H1 (cell line): ENCODE data around the gene BAX. TPM values are rescaled to one million over a fixed set of nuclear protein-coding genes. Genes with fewer than 3 reads are reported as not detected.
"Not testable (repeated sequence)": the region's sequence is repeated elsewhere in the genome, so short reads cannot be mapped to it uniquely, and the experiment has no call there.

Experiments used
- CTCF ChIA-PET: fragments of 300-600 bp; sonication (Branson Sonifier 250); formaldehyde crosslinking; loops from one replicate; lab custom pipeline; 2021; ENCODE audit not compliant: partially characterized antibody; lab: Charles Lee
- POLR2A ChIA-PET: fragments of 300-600 bp; sonication (Branson Sonifier 250); formaldehyde crosslinking; loops from one replicate; lab custom pipeline; 2021; ENCODE audit warnings: inconsistent platforms; ENCODE audit not compliant: partially characterized antibody; lab: Charles Lee
- DNase-seq, 2 experiments: peaks; one replicate each; pipeline versions ENCODE4 v3.0.0 to v3.0.0-alpha.2; 2010 to 2022; ENCODE audit warnings: low spot score in 2 of 2, low read depth in 1 of 2, mixed read lengths in 1 of 2
- FAIRE-seq: peaks from 2 replicates; lab custom pipeline; 2011; peaks lifted over from hg19 to GRCh38; lab: Jason Lieb, UNC
- H2AFZ ChIP-seq: 2 replicates; pipeline ENCODE4 v1.8.1; 2012; ENCODE audit warnings: low read length, inconsistent platforms
- H2AK5ac ChIP-seq: 2 replicates; pipeline ENCODE4 v1.6.1; 2013; ENCODE audit warnings: low read depth, low read length
- H2BK120ac ChIP-seq: replicated peaks from 2 replicates; pipeline ENCODE3; 2013; ENCODE audit warnings: low read depth, low read length, inconsistent platforms
- H2BK12ac ChIP-seq: 2 replicates; pipeline ENCODE4 v1.6.1; 2013; ENCODE audit warnings: low read depth, low read length
- H2BK15ac ChIP-seq: 2 replicates; pipeline ENCODE4 v1.6.1; 2013; ENCODE audit warnings: low read length
- H2BK20ac ChIP-seq: 2 replicates; pipeline ENCODE4 v1.6.1; 2013; ENCODE audit warnings: low read length
- H2BK5ac ChIP-seq: 2 replicates; pipeline ENCODE4 v1.6.1; 2013; ENCODE audit warnings: low read depth, low read length
- H3K14ac ChIP-seq: 2 replicates; pipeline ENCODE4 v1.6.1; 2013; ENCODE audit warnings: inconsistent platforms; ENCODE audit not compliant: insufficient read length
- H3K18ac ChIP-seq: 2 replicates; pipeline ENCODE4 v1.6.1; 2013; ENCODE audit warnings: low read length; ENCODE audit errors: extremely low read depth
- H3K23ac ChIP-seq: 2 replicates; pipeline ENCODE4 v1.6.1; 2013; ENCODE audit warnings: inconsistent platforms; ENCODE audit not compliant: insufficient read length
- H3K23me2 ChIP-seq: 2 replicates; pipeline ENCODE4 v1.6.1; 2013; ENCODE audit warnings: low read depth, low read length
- H3K27ac ChIP-seq: 2 replicates; pipeline ENCODE4 v1.6.1; 2011; ENCODE audit warnings: low read depth, low read length, inconsistent platforms
- H3K27me3 ChIP-seq, 4 experiments: replicated peaks in 1 of 4; 1 replicate in 1 of 4; 2 replicates in 3 of 4; pipeline versions ENCODE4 v1.6.1 to v1.8.1; 2011 to 2013; ENCODE audit warnings: low read length in 3 of 4, mild to moderate bottlenecking in 3 of 4, inconsistent platforms in 2 of 4, mixed read lengths in 2 of 4, moderate library complexity in 1 of 4; ENCODE audit not compliant: control insufficient read depth in 3 of 4, insufficient read depth in 3 of 4; ENCODE audit errors: extremely low read depth in 1 of 4
- H3K36me3 ChIP-seq, 4 experiments: 2 replicates each; pipeline versions ENCODE4 v1.6.1 to v1.8.1; 2011 to 2013; ENCODE audit warnings: mild to moderate bottlenecking in 4 of 4, low read length in 3 of 4, moderate library complexity in 2 of 4, control low read depth in 1 of 4, inconsistent platforms in 1 of 4; ENCODE audit not compliant: insufficient read depth in 4 of 4, control insufficient read depth in 2 of 4
- H3K4ac ChIP-seq: replicated peaks from 2 replicates; pipeline ENCODE3; 2013; ENCODE audit warnings: low read length, low read depth, mixed read lengths, inconsistent platforms; ENCODE audit not compliant: insufficient read length
- H3K4me1 ChIP-seq, 4 experiments: replicated peaks in 1 of 4; 1 replicate in 1 of 4; 2 replicates in 3 of 4; pipeline versions ENCODE4 v1.6.1 to v1.8.1; 2011 to 2013; ENCODE audit warnings: low read length in 3 of 4, inconsistent platforms in 2 of 4, mixed read lengths in 1 of 4; ENCODE audit not compliant: insufficient read depth in 4 of 4, control insufficient read depth in 3 of 4
- H3K4me2 ChIP-seq, 2 experiments: 2 replicates each; pipeline versions ENCODE4 v1.6.1 to v1.8.1; 2011 to 2013; ENCODE audit warnings: low read depth in 2 of 2, low read length in 2 of 2, control low read depth in 1 of 2, inconsistent platforms in 1 of 2, mild to moderate bottlenecking in 1 of 2; ENCODE audit not compliant: insufficient read depth in 1 of 2
- H3K4me3 ChIP-seq, 4 experiments: fragments of 200-600, 300-600 bp in 1 of 4; sonication (generic), shearing (Covaris generic), sonication (Bioruptor Twin) in 1 of 4; 2 replicates each; pipeline versions ENCODE4 v1.5.1 to v1.8.1; 2011 to 2016; ENCODE audit warnings: low read length in 4 of 4, low read depth in 3 of 4, control low read depth in 2 of 4, inconsistent platforms in 2 of 4, mild to moderate bottlenecking in 2 of 4, mixed read lengths in 1 of 4, moderate library complexity in 1 of 4; ENCODE audit not compliant: insufficient read depth in 2 of 4; ENCODE audit errors: extremely low read depth in 1 of 4
- H3K56ac ChIP-seq: replicated peaks from 2 replicates; pipeline ENCODE3; 2013; ENCODE audit warnings: low read depth, mild to moderate bottlenecking, mixed read lengths, low read length, inconsistent platforms; ENCODE audit not compliant: insufficient read length
- H3K79me1 ChIP-seq: 2 replicates; pipeline ENCODE4 v1.6.1; 2013; ENCODE audit warnings: low read depth, low read length, control low read depth
- H3K79me2 ChIP-seq, 2 experiments: 2 replicates each; pipeline versions ENCODE4 v1.6.1 to v1.8.1; 2012 to 2013; ENCODE audit warnings: low read length in 2 of 2, mild to moderate bottlenecking in 2 of 2, inconsistent platforms in 1 of 2; ENCODE audit not compliant: insufficient read depth in 2 of 2, control insufficient read depth in 1 of 2
- H3K9ac ChIP-seq, 4 experiments: replicated peaks in 1 of 4; 1 replicate in 1 of 4; 2 replicates in 3 of 4; pipeline versions ENCODE4 v1.6.1 to v1.8.1; 2011 to 2013; ENCODE audit warnings: low read depth in 3 of 4, low read length in 3 of 4, control low read depth in 2 of 4, mild to moderate bottlenecking in 2 of 4, moderate library complexity in 2 of 4, inconsistent platforms in 1 of 4; ENCODE audit errors: extremely low read depth in 1 of 4
- H3K9me3 ChIP-seq, 2 experiments: 2 replicates each; pipeline versions ENCODE4 v1.6.1 to v1.8.1; 2012 to 2013; ENCODE audit warnings: mild to moderate bottlenecking in 2 of 2, moderate library complexity in 2 of 2, control low read depth in 1 of 2, inconsistent platforms in 1 of 2, low read depth in 1 of 2, low read length in 1 of 2, mixed read lengths in 1 of 2; ENCODE audit not compliant: insufficient read depth in 2 of 2
- H4K20me1 ChIP-seq, 2 experiments: replicated peaks in 1 of 2; 2 replicates each; pipeline versions ENCODE3 to v1.8.1; 2011 to 2013; ENCODE audit warnings: inconsistent platforms in 2 of 2, low read length in 2 of 2, mild to moderate bottlenecking in 1 of 2; ENCODE audit not compliant: insufficient read depth in 2 of 2, control insufficient read depth in 1 of 2
- H4K5ac ChIP-seq: 2 replicates; pipeline ENCODE4 v1.6.1; 2013; ENCODE audit warnings: low read length, low read depth, mixed read lengths, inconsistent platforms; ENCODE audit not compliant: insufficient read length
- H4K8ac ChIP-seq: 2 replicates; pipeline ENCODE4 v1.8.0; 2013; ENCODE audit warnings: mild to moderate bottlenecking, moderate library complexity, low read length, inconsistent platforms; ENCODE audit not compliant: insufficient read depth; ENCODE audit errors: extremely low read depth
- H4K91ac ChIP-seq: replicated peaks from 2 replicates; pipeline ENCODE3; 2013; ENCODE audit warnings: low read length, mixed read lengths, inconsistent platforms; ENCODE audit not compliant: insufficient read length
- WGBS, 2 experiments: shearing (Covaris generic) in 1 of 2; methylation state at CpG; one replicate each; pipeline versions ENCODE4 v1.1.6 to v1.1.7; 2013 to 2015; ENCODE audit warnings: low lambda C conversion rate in 2 of 2, mixed read lengths in 2 of 2, inconsistent platforms in 1 of 2, low coverage in 1 of 2, missing lambda C conversion rate in 1 of 2; ENCODE audit not compliant: insufficient replicate concordance in 2 of 2, insufficient coverage in 1 of 2, insufficient read length in 1 of 2; ENCODE audit errors: extremely low coverage in 1 of 2, missing lambda C conversion rate in 1 of 2; 5-methylcytosine and 5-hydroxymethylcytosine counted together
- polyA plus RNA-seq, 7 experiments: library from polyadenylated mRNA; depleted of rRNA in 3 of 7; stranded (reverse) in 5 of 7; unstranded in 2 of 7; fragments of >200 nt in 5 of 7; fragments of 200-250 nt in 2 of 7; gene quantifications; 1 replicate in 5 of 7; 2 replicates in 1 of 7; 4 replicates in 1 of 7; pipeline versions ENCODE4 v1.2.1 to v1.2.3, GENCODE V29; 2011 to 2013; ENCODE audit warnings: missing spikeins in 2 of 7, mixed read lengths in 2 of 7
- total RNA-seq: library from RNA; stranded (reverse); fragmentation: NEBNext Ultra II Directional; extraction: Animal tissue kit (Norgen Biotek cat#: 25700); gene quantifications from 2 replicates; pipeline ENCODE4 v1.2.1, GENCODE V29; 2021

BAX gene
- total and polyA plus RNA-seq, 2 of the 8 experiments (the other 6 are each of a cell fraction or from before 2014, with no cell fraction given) = 257 to 346 TPM

GRCh38 chr19:48925890-48926289, 28.8 kb upstream of the BAX start:
- not testable (repeated sequence) for H2AK5ac ChIP-seq, H3K14ac ChIP-seq, H4K8ac ChIP-seq, H3K18ac ChIP-seq, H2BK12ac ChIP-seq, DNase-seq, H3K9ac ChIP-seq, H3K4me1 ChIP-seq, H3K9me3 ChIP-seq, H4K91ac ChIP-seq, H2BK20ac ChIP-seq, H3K4me3 ChIP-seq, H3K27me3 ChIP-seq, H3K23ac ChIP-seq, H4K5ac ChIP-seq, H3K23me2 ChIP-seq, H3K27ac ChIP-seq, H3K56ac ChIP-seq, H2BK120ac ChIP-seq, H2BK15ac ChIP-seq, H2AFZ ChIP-seq, H4K20me1 ChIP-seq, H2BK5ac ChIP-seq, H3K79me1 ChIP-seq, H3K4me2 ChIP-seq, H3K79me2 ChIP-seq, FAIRE-seq, H3K4ac ChIP-seq
- CTCF ChIA-PET = interaction anchor here (1.0 to 1.8 kb wide), 5 partner anchors 45 to 84 kb away, joined by 3 to 7 read pairs (median 3); partner anchors contain the start of genes GYS1 and RUVBL2
- POLR2A ChIA-PET = interaction anchor here (0.5 to 6.7 kb wide), 7 partner anchors 9 to 138 kb away, joined by 3 to 29 read pairs (median 5); partner anchors contain the start of genes FTL, GYS1 and RUVBL2
- H3K36me3 ChIP-seq = peaks cover 0 to 15% (median 8%) of the 10 kb centered on the region in 4 experiments; a peak in 6 of 8 replicates
- WGBS, 2 experiments = 88% methylated on average over 8 of the region's 8 CpGs; no CpG with 5 or more reads in 1 of the 2 experiments
